Ishikawa (cell line): ENCODE results near the gene NFAM1.

ENCODE experiments used
- CEBPB ChIP-seq: IDR thresholded peaks from 2 replicates; pipeline ENCODE4 v1.6.1; 2012
- CREB1 ChIP-seq: IDR thresholded peaks from 2 replicates; pipeline ENCODE4 v1.6.1; 2012; ENCODE audit warnings: low read depth
- EGR1 ChIP-seq: IDR thresholded peaks from 2 replicates; pipeline ENCODE4 v1.6.1; 2012
- EP300 ChIP-seq: IDR thresholded peaks from 2 replicates; pipeline ENCODE4 v1.6.1; 2012; ENCODE audit warnings: borderline replicate concordance
- FOXM1 ChIP-seq: IDR thresholded peaks from 2 replicates; pipeline ENCODE4 v1.6.1; 2012; ENCODE audit warnings: low read depth, borderline replicate concordance
- NFIC ChIP-seq: IDR thresholded peaks from 2 replicates; pipeline ENCODE4 v1.6.1; 2012
- RAD21 ChIP-seq: IDR thresholded peaks from 2 replicates; pipeline ENCODE4 v1.6.1; 2012; ENCODE audit warnings: low read depth
- TAF1 ChIP-seq: IDR thresholded peaks from 2 replicates; pipeline ENCODE4 v1.6.1; 2012; ENCODE audit warnings: low read depth, mild to moderate bottlenecking
- TCF12 ChIP-seq: IDR thresholded peaks from 2 replicates; pipeline ENCODE4 v1.6.1; 2012; ENCODE audit warnings: low read depth
- TEAD4 ChIP-seq: IDR thresholded peaks from 2 replicates; pipeline ENCODE4 v1.6.1; 2012
- USF1 ChIP-seq: IDR thresholded peaks from 2 replicates; pipeline ENCODE4 v1.6.1; 2012
- YY1 ChIP-seq: IDR thresholded peaks from 2 replicates; pipeline ENCODE4 v1.6.1; 2012; ENCODE audit warnings: low read depth
- ZBTB7A ChIP-seq: IDR thresholded peaks from 2 replicates; pipeline ENCODE4 v1.6.1; 2012; ENCODE audit warnings: low read depth
- TF ChIP-seq, protein P1 (sequence below): IDR thresholded peaks from 2 replicates; pipeline ENCODE4 v1.6.1; 2012
- TF ChIP-seq, protein P2 (sequence below): IDR thresholded peaks from 2 replicates; pipeline ENCODE4 v1.6.1; 2012; ENCODE audit warnings: low read depth, mild to moderate bottlenecking

NFAM1 gene

GRCh38 chr22:42397332-42398249 is 34.6 kb downstream of the NFAM1 start:
- TF ChIP-seq ZBTB7A = no peak
- TF ChIP-seq USF1 = no peak
- no peak for TF ChIP-seq TAF1
- TF ChIP-seq TCF12 = no peak
- TF ChIP-seq TEAD4 = no peak
- TF ChIP-seq FOXM1 = no peak
- TF ChIP-seq CREB1 = no peak
- TF ChIP-seq, protein P1, sequence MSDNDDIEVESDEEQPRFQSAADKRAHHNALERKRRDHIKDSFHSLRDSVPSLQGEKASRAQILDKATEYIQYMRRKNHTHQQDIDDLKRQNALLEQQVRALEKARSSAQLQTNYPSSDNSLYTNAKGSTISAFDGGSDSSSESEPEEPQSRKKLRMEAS = no peak
- no peak for TF ChIP-seq YY1
- no peak for TF ChIP-seq NFIC
- no peak for TF ChIP-seq EGR1
- TF ChIP-seq, protein P2, sequence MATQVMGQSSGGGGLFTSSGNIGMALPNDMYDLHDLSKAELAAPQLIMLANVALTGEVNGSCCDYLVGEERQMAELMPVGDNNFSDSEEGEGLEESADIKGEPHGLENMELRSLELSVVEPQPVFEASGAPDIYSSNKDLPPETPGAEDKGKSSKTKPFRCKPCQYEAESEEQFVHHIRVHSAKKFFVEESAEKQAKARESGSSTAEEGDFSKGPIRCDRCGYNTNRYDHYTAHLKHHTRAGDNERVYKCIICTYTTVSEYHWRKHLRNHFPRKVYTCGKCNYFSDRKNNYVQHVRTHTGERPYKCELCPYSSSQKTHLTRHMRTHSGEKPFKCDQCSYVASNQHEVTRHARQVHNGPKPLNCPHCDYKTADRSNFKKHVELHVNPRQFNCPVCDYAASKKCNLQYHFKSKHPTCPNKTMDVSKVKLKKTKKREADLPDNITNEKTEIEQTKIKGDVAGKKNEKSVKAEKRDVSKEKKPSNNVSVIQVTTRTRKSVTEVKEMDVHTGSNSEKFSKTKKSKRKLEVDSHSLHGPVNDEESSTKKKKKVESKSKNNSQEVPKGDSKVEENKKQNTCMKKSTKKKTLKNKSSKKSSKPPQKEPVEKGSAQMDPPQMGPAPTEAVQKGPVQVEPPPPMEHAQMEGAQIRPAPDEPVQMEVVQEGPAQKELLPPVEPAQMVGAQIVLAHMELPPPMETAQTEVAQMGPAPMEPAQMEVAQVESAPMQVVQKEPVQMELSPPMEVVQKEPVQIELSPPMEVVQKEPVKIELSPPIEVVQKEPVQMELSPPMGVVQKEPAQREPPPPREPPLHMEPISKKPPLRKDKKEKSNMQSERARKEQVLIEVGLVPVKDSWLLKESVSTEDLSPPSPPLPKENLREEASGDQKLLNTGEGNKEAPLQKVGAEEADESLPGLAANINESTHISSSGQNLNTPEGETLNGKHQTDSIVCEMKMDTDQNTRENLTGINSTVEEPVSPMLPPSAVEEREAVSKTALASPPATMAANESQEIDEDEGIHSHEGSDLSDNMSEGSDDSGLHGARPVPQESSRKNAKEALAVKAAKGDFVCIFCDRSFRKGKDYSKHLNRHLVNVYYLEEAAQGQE = no peak
- TF ChIP-seq EP300 = no peak
- TF ChIP-seq RAD21 = no peak

- TF ChIP-seq, protein P1 = no peak
- TF ChIP-seq CREB1 (no peak), ZBTB7A (no peak), RAD21 (no peak), FOXM1 (no peak), USF1 (no peak), YY1 (no peak), CEBPB (no peak), TCF12 (no peak), EP300 (no peak), EGR1 (no peak), TEAD4 (no peak)
- TF ChIP-seq, protein P2 = no peak
Observed at GRCh38 chr22:42396621-42397331, 35.4 kb downstream of the NFAM1 start.

DNA sequence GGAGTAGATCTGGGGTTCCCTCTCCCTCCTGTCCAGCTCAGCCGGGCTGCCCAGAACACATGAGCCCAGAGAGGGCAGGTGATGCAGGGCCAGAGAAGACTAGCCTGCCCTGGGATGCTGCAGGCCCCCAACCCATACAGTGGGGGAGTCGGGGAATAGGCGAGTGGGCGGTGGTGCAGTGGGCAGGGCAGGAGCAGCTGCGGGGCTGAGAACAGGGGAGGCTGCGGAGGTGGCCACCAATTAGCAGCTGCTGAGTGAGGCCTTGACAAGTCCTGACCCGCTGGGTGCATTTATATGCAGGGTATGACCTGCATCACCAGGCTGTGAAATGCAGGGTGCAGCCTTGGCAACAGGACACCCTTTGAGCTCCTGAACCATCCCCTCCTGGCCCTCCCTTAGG is 43.1 kb downstream of the NFAM1 start:
- TF ChIP-seq USF1 (no peak), CREB1 (no peak), TAF1 (no peak), FOXM1 (no peak), ZBTB7A (no peak), EP300 (no peak), EGR1 (no peak), TEAD4 (no peak), NFIC (no peak), YY1 (no peak), CEBPB (no peak), TCF12 (no peak), RAD21 (no peak)
- TF ChIP-seq, protein P2 = no peak
- TF ChIP-seq, protein P1 = no peak
